Endothelial cell of umbilical vein (primary cell): Measurements from ENCODE around the gene KRR1.
"Not testable (repeated sequence)": the region's sequence is repeated elsewhere in the genome, so short reads cannot be mapped to it uniquely, and the experiment has no call there.

ENCODE experiments used
- CTCF ChIP-seq, 2 donors: IDR thresholded peaks; 1 replicate in 1 of 2; 2 replicates in 1 of 2; pipeline ENCODE4 v1.5.1; 2011; ENCODE audit warnings: low read length in 2 of 2, mild to moderate bottlenecking in 2 of 2, moderate library complexity in 2 of 2, control low read depth in 1 of 2, inconsistent platforms in 1 of 2, low read depth in 1 of 2; ENCODE audit not compliant: insufficient read depth in 1 of 2; ENCODE audit errors: extremely low read depth in 1 of 2
- FOS ChIP-seq: IDR thresholded peaks from 2 replicates; pipeline ENCODE4 v1.6.1; 2011; ENCODE audit warnings: mild to moderate bottlenecking, low read length, moderate library complexity, borderline replicate concordance; ENCODE audit not compliant: insufficient read depth
- POLR2A ChIP-seq: IDR thresholded peaks from 2 replicates; pipeline ENCODE4 v1.6.1; 2012; ENCODE audit warnings: low read depth, mild to moderate bottlenecking, control low read depth, low read length
- POLR2AphosphoS5 ChIP-seq: IDR thresholded peaks from 2 replicates; pipeline ENCODE4 v1.6.1; 2012; ENCODE audit warnings: low read depth, mild to moderate bottlenecking, control low read depth, low read length, moderate library complexity; ENCODE audit not compliant: insufficient read depth

DNA sequence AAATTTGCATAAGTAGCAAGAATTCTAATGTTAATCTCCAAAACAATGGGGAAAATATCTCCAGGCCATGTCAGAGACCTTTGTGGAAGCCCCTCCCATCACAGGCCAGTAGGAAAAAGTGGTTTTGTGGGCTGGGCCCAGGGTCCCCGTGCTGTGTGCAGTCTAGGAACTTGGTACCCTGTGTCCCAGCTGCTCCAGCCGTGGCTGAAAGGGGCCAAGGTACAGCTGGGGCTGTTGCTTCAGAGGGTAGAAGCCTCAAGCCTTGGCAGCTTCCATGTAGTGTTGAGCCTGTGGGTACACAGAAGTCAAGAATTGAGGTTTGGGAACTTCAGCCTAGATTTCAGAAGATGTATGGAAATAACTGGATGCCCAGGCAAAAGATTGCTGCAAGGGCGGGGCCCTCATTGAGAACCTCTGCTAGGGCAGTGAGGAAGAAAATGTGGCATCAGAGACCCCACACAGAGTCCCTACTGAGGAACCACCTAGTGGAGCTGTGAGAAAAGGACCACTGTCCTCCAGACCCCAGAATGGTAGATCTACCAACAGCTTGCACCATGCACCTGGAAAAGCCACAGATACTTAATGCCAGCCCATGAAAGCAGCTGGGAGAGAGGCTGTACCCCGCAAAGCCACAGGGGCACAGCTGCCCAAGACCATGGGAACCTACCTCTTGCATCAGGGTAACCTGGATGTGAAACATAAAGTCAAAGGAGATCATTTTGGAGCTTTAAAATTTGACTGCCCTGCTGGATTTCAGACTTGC lies 69.5 kb downstream of the KRR1 start:
- TF ChIP-seq POLR2AphosphoS5; FOS; CTCF (IDR thresholded peaks at IDR 0.05; ENCODE audit: extremely low read depth in 1 of 2, insufficient read depth in 1 of 2, low read depth in 1 of 2, low read length in 2 of 2); POLR2A: not testable (repeated sequence)
